ENCODE results near the gene TNFAIP1.

GRCh38 chr17:28391401-28391800 lies 55.8 kb downstream of the TNFAIP1 start:
- TF ChIP-seq CTCF (conservative IDR thresholded peaks at IDR 0.05 in 1 of 2, IDR thresholded peaks at IDR 0.05 in 1 of 2; ENCODE audit: extremely low read depth in 1 of 2, insufficient read depth in 1 of 2, low read depth in 1 of 2, low read length in 2 of 2) (no peak), EZH2 (IDR thresholded peaks at IDR 0.05; ENCODE audit: borderline replicate concordance, low read length) (no peak)

All from mammary epithelial cell (primary cell).